ENCODE results near the gene RERE.

RERE gene

DNA sequence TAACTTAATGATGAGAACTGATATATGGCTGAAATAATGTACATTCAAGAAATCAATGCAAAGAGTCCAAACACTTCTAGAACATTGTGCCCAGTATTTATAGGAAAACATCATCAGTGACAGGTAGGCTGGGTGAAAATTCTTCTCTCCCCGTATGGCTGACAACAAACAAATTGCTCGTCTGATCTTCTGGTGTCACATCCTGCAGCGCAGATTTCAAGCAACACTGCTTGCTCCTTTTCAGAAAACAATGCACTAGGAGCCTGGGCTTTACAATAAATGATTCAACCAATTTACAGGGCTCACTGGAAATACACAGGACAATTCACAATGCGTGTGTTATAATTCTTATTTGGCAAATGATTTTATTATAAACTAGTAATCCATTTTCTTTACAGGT is 185.3 kb downstream of the RERE start:
- TF ChIP-seq TEAD4 (IDR thresholded peaks at IDR 0.05) (no peak), TCF12 (IDR thresholded peaks at IDR 0.05; ENCODE audit: low read depth) (no peak), FOXM1 (IDR thresholded peaks at IDR 0.05; ENCODE audit: borderline replicate concordance, low read depth) (no peak), EGR1 (IDR thresholded peaks at IDR 0.05) (no peak), USF1 (IDR thresholded peaks at IDR 0.05) (no peak), CEBPB (IDR thresholded peaks at IDR 0.05) (no peak), RAD21 (IDR thresholded peaks at IDR 0.05; ENCODE audit: low read depth) (no peak), YY1 (IDR thresholded peaks at IDR 0.05; ENCODE audit: low read depth) (no peak), CREB1 (IDR thresholded peaks at IDR 0.05; ENCODE audit: low read depth) (no peak), TAF1 (IDR thresholded peaks at IDR 0.05; ENCODE audit: low read depth) (no peak), EP300 (IDR thresholded peaks at IDR 0.05; ENCODE audit: borderline replicate concordance) (no peak), ZBTB7A (IDR thresholded peaks at IDR 0.05; ENCODE audit: low read depth) (no peak), NFIC (IDR thresholded peaks at IDR 0.05) (no peak)
- TF ChIP-seq, protein P1, sequence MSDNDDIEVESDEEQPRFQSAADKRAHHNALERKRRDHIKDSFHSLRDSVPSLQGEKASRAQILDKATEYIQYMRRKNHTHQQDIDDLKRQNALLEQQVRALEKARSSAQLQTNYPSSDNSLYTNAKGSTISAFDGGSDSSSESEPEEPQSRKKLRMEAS (IDR thresholded peaks at IDR 0.05): no peak
- TF ChIP-seq, protein P2, sequence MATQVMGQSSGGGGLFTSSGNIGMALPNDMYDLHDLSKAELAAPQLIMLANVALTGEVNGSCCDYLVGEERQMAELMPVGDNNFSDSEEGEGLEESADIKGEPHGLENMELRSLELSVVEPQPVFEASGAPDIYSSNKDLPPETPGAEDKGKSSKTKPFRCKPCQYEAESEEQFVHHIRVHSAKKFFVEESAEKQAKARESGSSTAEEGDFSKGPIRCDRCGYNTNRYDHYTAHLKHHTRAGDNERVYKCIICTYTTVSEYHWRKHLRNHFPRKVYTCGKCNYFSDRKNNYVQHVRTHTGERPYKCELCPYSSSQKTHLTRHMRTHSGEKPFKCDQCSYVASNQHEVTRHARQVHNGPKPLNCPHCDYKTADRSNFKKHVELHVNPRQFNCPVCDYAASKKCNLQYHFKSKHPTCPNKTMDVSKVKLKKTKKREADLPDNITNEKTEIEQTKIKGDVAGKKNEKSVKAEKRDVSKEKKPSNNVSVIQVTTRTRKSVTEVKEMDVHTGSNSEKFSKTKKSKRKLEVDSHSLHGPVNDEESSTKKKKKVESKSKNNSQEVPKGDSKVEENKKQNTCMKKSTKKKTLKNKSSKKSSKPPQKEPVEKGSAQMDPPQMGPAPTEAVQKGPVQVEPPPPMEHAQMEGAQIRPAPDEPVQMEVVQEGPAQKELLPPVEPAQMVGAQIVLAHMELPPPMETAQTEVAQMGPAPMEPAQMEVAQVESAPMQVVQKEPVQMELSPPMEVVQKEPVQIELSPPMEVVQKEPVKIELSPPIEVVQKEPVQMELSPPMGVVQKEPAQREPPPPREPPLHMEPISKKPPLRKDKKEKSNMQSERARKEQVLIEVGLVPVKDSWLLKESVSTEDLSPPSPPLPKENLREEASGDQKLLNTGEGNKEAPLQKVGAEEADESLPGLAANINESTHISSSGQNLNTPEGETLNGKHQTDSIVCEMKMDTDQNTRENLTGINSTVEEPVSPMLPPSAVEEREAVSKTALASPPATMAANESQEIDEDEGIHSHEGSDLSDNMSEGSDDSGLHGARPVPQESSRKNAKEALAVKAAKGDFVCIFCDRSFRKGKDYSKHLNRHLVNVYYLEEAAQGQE (IDR thresholded peaks at IDR 0.05; ENCODE audit: low read depth): no peak

GRCh38 chr1:8631163-8631562 is 186.3 kb downstream of the RERE start:
- TF ChIP-seq, protein P1 (IDR thresholded peaks at IDR 0.05): no peak
- TF ChIP-seq RAD21 (IDR thresholded peaks at IDR 0.05; ENCODE audit: low read depth) (no peak), EP300 (IDR thresholded peaks at IDR 0.05; ENCODE audit: borderline replicate concordance) (no peak), EGR1 (IDR thresholded peaks at IDR 0.05) (no peak), NFIC (IDR thresholded peaks at IDR 0.05) (no peak), CREB1 (IDR thresholded peaks at IDR 0.05; ENCODE audit: low read depth) (no peak), CEBPB (IDR thresholded peaks at IDR 0.05) (no peak), ZBTB7A (IDR thresholded peaks at IDR 0.05; ENCODE audit: low read depth) (no peak), USF1 (IDR thresholded peaks at IDR 0.05) (no peak), TEAD4 (IDR thresholded peaks at IDR 0.05) (no peak)
- TF ChIP-seq, protein P2 (IDR thresholded peaks at IDR 0.05; ENCODE audit: low read depth): no peak

DNA sequence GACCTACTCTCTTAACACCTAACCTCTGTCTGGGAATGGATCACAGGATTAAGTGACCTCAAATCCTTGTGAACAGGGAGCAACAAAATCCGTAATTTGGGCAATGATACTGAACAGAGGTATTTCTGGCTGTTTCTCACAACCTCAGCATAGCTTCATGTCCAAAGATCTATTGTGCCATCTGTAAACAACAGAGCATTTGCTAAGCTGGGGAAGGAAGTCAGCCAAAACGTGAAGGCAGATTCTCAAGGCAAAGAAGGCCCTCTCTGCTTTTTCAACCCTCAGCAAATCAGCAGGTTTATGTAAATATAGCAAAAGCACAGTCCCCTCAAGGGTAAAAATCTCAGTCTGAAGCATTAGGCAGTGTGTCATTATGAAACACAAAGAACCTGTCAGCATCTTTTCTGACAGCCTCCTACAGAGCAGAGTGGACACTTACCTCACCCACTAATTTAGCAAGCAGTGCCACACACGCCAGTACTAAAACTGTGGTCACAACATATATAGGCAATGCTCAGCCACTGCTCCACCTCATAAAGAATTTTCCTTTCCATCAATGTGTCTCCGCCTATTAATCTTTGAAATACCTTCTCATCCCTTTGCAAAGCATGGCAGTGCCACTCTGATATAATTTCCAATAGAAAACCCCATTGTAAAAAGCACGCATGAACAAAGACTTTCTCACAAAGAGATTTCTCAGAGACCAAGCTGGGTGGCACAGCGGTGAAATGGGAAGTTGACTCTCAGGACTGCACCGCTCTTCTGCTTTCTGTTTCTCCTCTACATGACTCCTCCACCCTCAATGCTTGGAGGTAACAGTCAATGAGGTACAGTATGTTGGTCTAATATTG is 188.0 kb downstream of the RERE start:
- no peak for TF ChIP-seq ZBTB7A (IDR thresholded peaks at IDR 0.05; ENCODE audit: low read depth)
- TF ChIP-seq CEBPB (IDR thresholded peaks at IDR 0.05): no peak
- no peak for TF ChIP-seq TAF1 (IDR thresholded peaks at IDR 0.05; ENCODE audit: low read depth)
- no peak for TF ChIP-seq CREB1 (IDR thresholded peaks at IDR 0.05; ENCODE audit: low read depth)
- TF ChIP-seq, protein P1 (IDR thresholded peaks at IDR 0.05): no peak
- TF ChIP-seq EP300 (IDR thresholded peaks at IDR 0.05; ENCODE audit: borderline replicate concordance): no peak
- no peak for TF ChIP-seq RAD21 (IDR thresholded peaks at IDR 0.05; ENCODE audit: low read depth)
- TF ChIP-seq TCF12 (IDR thresholded peaks at IDR 0.05; ENCODE audit: low read depth): no peak
- no peak for TF ChIP-seq USF1 (IDR thresholded peaks at IDR 0.05)
- TF ChIP-seq, protein P2 (IDR thresholded peaks at IDR 0.05; ENCODE audit: low read depth): no peak
- no peak for TF ChIP-seq YY1 (IDR thresholded peaks at IDR 0.05; ENCODE audit: low read depth)
- no peak for TF ChIP-seq NFIC (IDR thresholded peaks at IDR 0.05)
- TF ChIP-seq FOXM1 (IDR thresholded peaks at IDR 0.05; ENCODE audit: borderline replicate concordance, low read depth): no peak
- no peak for TF ChIP-seq EGR1 (IDR thresholded peaks at IDR 0.05)
- TF ChIP-seq TEAD4 (IDR thresholded peaks at IDR 0.05): no peak

All from Ishikawa (cell line).